Neutrophil (primary cell): ENCODE data around the gene FAM83C.
A peak's percentile ranks its signal among the peaks of the same experiment; 100 is the strongest.

Source experiments
- H3K27ac ChIP-seq: fragments of 200-600 bp; sonication (generic); 2 replicates; pipeline ENCODE4 v1.5.1; 2016; ENCODE audit warnings: mild to moderate bottlenecking, moderate library complexity
- H3K27me3 ChIP-seq: fragments of 200-600 bp; sonication (generic); 2 replicates; pipeline ENCODE4 v1.6.0; 2016; ENCODE audit warnings: mild to moderate bottlenecking
- H3K36me3 ChIP-seq: fragments of 200-600 bp; sonication (generic); 2 replicates; pipeline ENCODE4 v1.5.1; 2017
- H3K4me1 ChIP-seq, 2 experiments: fragments of 200-600 bp in 1 of 2; sonication (generic) in 1 of 2; 1 replicate in 1 of 2; 2 replicates in 1 of 2; pipeline versions ENCODE4 v1.5.1 to v1.6.1; 2013 to 2016; ENCODE audit warnings: low read depth in 1 of 2, low read length in 1 of 2, mild to moderate bottlenecking in 1 of 2, moderate library complexity in 1 of 2; ENCODE audit not compliant: control insufficient read depth in 1 of 2, insufficient read depth in 1 of 2
- H3K4me3 ChIP-seq, 2 experiments: fragments of 200-600 bp in 1 of 2; sonication (generic) in 1 of 2; 1 replicate in 1 of 2; 2 replicates in 1 of 2; pipeline ENCODE4 v1.5.1; 2013 to 2016; ENCODE audit warnings: low read depth in 1 of 2, low read length in 1 of 2, mild to moderate bottlenecking in 1 of 2, moderate library complexity in 1 of 2
- H3K9me3 ChIP-seq: fragments of 200-600 bp; sonication (generic); 2 replicates; pipeline ENCODE4 v1.5.1; 2016
- TF ChIP-seq, protein P1 (sequence below): fragments of 200-600 bp; sonication (generic); IDR thresholded peaks from 2 replicates; pipeline ENCODE4 v1.5.1; 2016; ENCODE audit warnings: antibody characterized with exemption

FAM83C gene

DNA sequence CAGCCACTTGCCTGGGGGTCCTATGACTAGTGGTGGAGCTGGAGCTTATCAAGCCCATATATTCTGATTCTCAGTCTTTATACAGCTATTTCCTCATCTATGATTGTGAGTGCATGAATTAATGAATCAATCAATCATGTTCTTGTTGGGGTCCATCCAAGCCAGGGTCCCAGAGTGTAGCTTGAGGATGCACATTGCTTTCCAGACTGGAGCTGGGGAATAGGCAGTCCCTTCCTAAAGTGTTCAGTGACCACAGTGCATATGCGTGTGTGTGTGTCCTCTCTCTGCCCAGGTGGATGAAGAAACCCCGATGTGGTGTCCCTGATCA is 40.6 kb downstream of the FAM83C start:
- no peaks in the 10 kb centered on the region for H3K27me3 ChIP-seq
- H3K9me3 ChIP-seq: no peaks in the 10 kb centered on the region
- TF ChIP-seq, protein P1, sequence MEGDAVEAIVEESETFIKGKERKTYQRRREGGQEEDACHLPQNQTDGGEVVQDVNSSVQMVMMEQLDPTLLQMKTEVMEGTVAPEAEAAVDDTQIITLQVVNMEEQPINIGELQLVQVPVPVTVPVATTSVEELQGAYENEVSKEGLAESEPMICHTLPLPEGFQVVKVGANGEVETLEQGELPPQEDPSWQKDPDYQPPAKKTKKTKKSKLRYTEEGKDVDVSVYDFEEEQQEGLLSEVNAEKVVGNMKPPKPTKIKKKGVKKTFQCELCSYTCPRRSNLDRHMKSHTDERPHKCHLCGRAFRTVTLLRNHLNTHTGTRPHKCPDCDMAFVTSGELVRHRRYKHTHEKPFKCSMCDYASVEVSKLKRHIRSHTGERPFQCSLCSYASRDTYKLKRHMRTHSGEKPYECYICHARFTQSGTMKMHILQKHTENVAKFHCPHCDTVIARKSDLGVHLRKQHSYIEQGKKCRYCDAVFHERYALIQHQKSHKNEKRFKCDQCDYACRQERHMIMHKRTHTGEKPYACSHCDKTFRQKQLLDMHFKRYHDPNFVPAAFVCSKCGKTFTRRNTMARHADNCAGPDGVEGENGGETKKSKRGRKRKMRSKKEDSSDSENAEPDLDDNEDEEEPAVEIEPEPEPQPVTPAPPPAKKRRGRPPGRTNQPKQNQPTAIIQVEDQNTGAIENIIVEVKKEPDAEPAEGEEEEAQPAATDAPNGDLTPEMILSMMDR: no peak
- peaks cover 22 to 25% of the 10 kb centered on the region in 2 experiments for H3K4me1 ChIP-seq
- no peak overlapping the region for H3K4me3 ChIP-seq
- peak overlapping the region; percentile 82 for H3K27ac ChIP-seq
- H3K36me3 ChIP-seq: peaks cover 26% of the 10 kb centered on the region

DNA sequence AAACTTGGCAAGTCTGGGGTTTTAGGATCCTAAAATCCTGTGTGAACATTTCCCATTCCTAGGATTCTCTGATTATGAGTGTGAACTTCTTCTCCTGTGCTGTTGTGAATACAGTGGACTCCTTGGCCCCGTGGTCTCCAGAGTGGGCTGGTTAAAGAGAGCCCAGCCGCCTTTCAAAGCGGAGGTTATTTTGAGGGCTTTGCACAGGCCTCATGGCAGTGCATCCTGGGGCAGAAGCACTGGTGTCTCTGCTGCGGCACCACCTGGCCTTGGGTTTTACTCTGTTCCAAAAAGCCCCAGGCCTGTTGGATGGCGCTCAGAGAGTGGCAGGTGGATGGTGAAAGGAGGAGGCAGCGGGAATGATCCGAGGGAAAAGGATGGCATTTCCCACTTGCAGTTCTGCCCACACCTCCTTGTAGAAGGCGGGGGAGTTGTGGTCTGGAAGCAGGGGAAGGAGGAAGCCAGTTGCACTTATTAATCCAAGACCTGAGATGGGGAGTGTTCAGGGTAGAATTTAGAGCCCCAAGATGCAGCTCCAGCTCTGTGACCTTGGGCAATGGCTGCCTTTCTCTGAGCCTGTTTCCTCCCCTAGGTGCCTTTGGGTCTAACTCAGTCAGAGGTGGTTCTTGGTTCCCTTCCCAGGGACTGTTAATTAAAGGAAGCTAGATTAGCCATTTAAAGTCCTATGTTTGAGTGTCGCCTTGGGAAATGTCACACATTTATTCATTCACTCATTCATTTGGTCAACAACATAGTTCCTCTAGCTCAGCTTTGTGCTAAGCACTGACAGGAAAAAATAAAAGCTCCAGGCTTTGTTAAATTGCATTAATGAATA is 43.4 kb downstream of the FAM83C start:
- Histone ChIP-seq H3K27me3 (no peaks in the 10 kb centered on the region), H3K9me3 (no peaks in the 10 kb centered on the region), H3K4me3 (no peak overlapping the region), H3K27ac (no peak overlapping the region), H3K36me3 (peaks cover 10% of the 10 kb centered on the region), H3K4me1 (peaks cover 22 to 25% of the 10 kb centered on the region in 2 experiments)
- TF ChIP-seq, protein P1: no peak

DNA sequence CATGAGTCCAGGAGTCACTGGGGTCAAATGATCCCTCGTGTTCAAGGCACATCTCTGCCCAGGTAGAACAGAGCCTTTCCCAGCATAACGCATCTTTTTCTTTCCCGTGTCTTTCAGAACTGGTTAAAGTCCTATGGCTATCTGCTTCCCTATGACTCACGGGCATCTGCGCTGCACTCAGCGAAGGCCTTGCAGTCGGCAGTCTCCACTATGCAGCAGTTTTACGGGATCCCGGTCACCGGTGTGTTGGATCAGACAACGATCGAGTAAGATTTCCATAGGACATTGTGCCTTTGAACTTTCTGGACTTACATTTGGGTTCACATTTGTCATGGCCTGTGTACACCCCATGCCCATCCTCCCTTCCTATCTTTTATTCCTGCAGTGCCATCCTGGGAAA is 45.5 kb downstream of the FAM83C start:
- Histone ChIP-seq H3K36me3 (peaks cover 9% of the 10 kb centered on the region), H3K4me1 (peaks cover 19 to 20% of the 10 kb centered on the region in 2 experiments)
- TF ChIP-seq, protein P1: no peak

DNA sequence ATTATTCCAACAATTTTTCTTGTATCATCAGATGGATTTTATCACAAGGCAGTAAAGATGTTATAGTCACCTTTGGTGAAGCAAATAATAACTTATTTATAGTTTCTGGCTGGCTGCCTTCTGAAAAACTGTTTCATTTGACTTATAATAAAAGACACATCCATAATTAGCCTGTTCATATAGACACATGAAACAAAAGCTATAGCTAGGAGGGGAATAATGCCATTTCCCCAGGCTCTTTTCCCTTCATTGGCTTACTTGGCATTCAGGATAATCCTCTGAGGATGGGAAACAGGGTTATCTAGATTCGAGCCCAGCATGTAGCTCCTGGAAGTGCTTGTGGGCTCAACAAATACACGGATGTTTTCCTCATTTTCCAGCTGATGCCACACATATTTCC is 48.2 kb downstream of the FAM83C start:
- no peak overlapping the region for H3K27ac ChIP-seq
- no peak overlapping the region for H3K4me3 ChIP-seq
- TF ChIP-seq, protein P1: no peak
- no peaks in the 10 kb centered on the region for H3K27me3 ChIP-seq
- peaks cover 9% of the 10 kb centered on the region for H3K36me3 ChIP-seq
- H3K9me3 ChIP-seq: no peaks in the 10 kb centered on the region
- H3K4me1 ChIP-seq: peaks cover 21 to 27% of the 10 kb centered on the region in 2 experiments

More for the DNA sequence above, 45.5 kb downstream of the FAM83C start:
- H3K27ac ChIP-seq: no peak overlapping the region
- no peak overlapping the region for H3K4me3 ChIP-seq
- H3K27me3 ChIP-seq: no peaks in the 10 kb centered on the region
- no peaks in the 10 kb centered on the region for H3K9me3 ChIP-seq

DNA sequence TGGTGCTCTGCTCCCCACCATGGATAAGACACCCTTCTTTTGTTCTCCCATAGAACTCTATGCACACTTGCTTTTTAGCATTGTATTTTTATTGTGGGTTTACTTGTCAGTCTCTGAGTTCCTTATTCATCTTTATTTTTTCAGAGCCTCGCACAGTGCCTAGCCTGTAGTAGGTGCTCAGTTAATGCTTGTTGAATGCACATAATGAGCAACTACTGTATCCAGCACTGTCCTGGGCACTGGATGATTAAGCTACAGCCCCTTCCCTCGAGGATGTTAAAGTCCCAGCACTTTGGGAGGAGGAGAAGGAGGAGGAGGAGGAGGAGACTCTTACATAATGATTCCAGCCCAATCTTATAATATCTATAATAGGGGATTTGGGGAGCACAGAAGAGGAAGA is 48.9 kb downstream of the FAM83C start:
- Histone ChIP-seq H3K36me3 (peaks cover 9% of the 10 kb centered on the region), H3K27ac (no peak overlapping the region), H3K4me1 (peaks cover 28 to 34% of the 10 kb centered on the region in 2 experiments), H3K27me3 (no peaks in the 10 kb centered on the region), H3K4me3 (no peak overlapping the region), H3K9me3 (no peaks in the 10 kb centered on the region)
- TF ChIP-seq, protein P1: no peak
